Left renal pelvis (tissue), 4 donors: Measurements from ENCODE around the gene EPB41L2. TPM values are rescaled to one million over a fixed set of nuclear protein-coding genes. Genes with fewer than 3 reads are reported as not detected.
"Not testable (repeated sequence)": the region's sequence is repeated elsewhere in the genome, so short reads cannot be mapped to it uniquely, and the experiment has no call there.

ENCODE experiments used
- DNase-seq, 4 donors: peaks; one replicate each; pipeline ENCODE4 v3.0.0-alpha.2; 2013; ENCODE audit warnings: low read depth in 4 of 4, low spot score in 3 of 4
- polyA plus RNA-seq, 4 donors: library from polyadenylated mRNA; unstranded; fragments of 120-200 nt; gene quantifications; one replicate each; pipeline ENCODE4 v1.2.1, GENCODE V29; 2013; ENCODE audit not compliant: insufficient read length in 4 of 4

The EPB41L2 gene
- polyA plus RNA-seq = 100 to 1,000 TPM; 147 to 448 (median 175) TPM

GRCh38 chr6:131063028-131063763, at the start of gene EPB41L2:
TSS of gene EPB41L2 (minus strand) at chr6:131063245. CDS start at chr6:130956485, 106,760 bp downstream.
- peak; percentile 74 to 84 (median 83) for DNase-seq

GRCh38 chr6:131112249-131112648, 49.2 kb upstream of the EPB41L2 start:
- DNase-seq = no peak

- no peak for DNase-seq
These were observed 44.1 kb upstream of the EPB41L2 start for GRCh38 chr6:131107151-131107550.

GRCh38 chr6:131103901-131104300, 40.9 kb upstream of the EPB41L2 start:
- DNase-seq = no peak

GRCh38 chr6:131103296-131103695, 40.3 kb upstream of the EPB41L2 start:
- DNase-seq = no peak

GRCh38 chr6:131101911-131102680, 39.1 kb upstream of the EPB41L2 start:
- DNase-seq = no peak

- DNase-seq = no peak
These were observed 33.7 kb upstream of the EPB41L2 start for GRCh38 chr6:131096786-131097185.

GRCh38 chr6:131093334-131093733, 30.3 kb upstream of the EPB41L2 start:
- no peak for DNase-seq

GRCh38 chr6:131091944-131092343, 28.9 kb upstream of the EPB41L2 start:
- not testable (repeated sequence) for DNase-seq

- DNase-seq = not testable (repeated sequence)
These were observed 27.3 kb upstream of the EPB41L2 start for GRCh38 chr6:131090339-131090738.

GRCh38 chr6:131084982-131085381, 21.9 kb upstream of the EPB41L2 start:
- DNase-seq = no peak

- DNase-seq = no peak
These were observed 20.6 kb upstream of the EPB41L2 start for GRCh38 chr6:131083687-131084086.

GRCh38 chr6:131082335-131082734, 19.3 kb upstream of the EPB41L2 start:
- DNase-seq = no peak

GRCh38 chr6:131080084-131080483, 17.0 kb upstream of the EPB41L2 start:
- DNase-seq = no peak

- DNase-seq = no peak
These were observed 10.5 kb upstream of the EPB41L2 start for GRCh38 chr6:131073577-131073976.

- DNase-seq = no peak
These were observed 7.0 kb upstream of the EPB41L2 start for GRCh38 chr6:131070061-131070460.

GRCh38 chr6:131068165-131068564, 5.1 kb upstream of the EPB41L2 start:
- no peak for DNase-seq

- no peak for DNase-seq
These were observed 4.5 kb upstream of the EPB41L2 start for GRCh38 chr6:131067521-131067920.

GRCh38 chr6:131065824-131066171, 2.8 kb upstream of the EPB41L2 start:
- DNase-seq = no peak

- DNase-seq = no peak
These were observed 2.2 kb upstream of the EPB41L2 start for GRCh38 chr6:131065112-131065823.

GRCh38 chr6:131063764-131064272, 773 bp upstream of the EPB41L2 start:
- DNase-seq = no peak
